DMS153 (cell line): Measurements from ENCODE around the gene ERF.

Experiments used
- DNase-seq: peaks from one replicate; lab custom pipeline; 2025; lab: John Stamatoyannopoulos, UW

ERF gene

DNA sequence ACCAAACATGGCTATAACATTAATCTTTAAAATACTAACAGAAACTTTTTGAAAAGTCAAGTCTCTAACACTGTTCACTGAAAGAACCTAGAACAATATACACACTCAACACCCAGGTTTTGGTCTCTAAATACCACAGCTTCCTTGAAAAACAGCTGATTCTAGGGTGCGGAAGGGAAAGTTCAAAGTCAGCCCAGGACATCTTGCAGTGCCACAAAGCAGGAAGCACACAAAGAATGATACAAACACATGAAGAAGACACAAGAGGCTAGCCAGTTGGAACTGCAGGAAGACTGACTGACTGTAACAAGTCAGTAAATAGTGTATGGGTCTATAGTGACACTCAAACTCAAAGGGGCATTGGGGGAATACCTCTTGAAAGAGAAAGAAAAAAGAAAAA is 42.0 kb downstream of the ERF start:
- DNase-seq: no peak

DNA sequence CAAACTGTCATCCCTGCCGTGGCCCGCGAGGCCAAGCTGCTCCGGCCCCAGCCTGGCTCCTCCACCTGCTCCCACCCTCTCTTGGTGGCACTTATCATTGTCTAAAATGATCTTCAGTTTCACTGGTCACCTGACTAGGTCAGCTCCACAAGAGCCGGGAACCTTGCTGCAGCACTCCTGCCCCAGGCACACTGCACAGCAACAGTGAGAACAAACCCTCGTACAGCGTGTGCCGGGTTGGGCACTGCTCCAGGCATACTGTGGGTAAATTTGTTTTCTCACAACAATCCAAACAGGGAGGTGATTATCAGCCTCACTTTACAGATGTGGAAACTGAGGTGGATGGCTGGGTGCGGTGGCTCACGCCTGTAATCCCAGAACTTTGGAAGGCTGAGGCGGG is 46.3 kb downstream of the ERF start:
- DNase-seq: no peak

DNA sequence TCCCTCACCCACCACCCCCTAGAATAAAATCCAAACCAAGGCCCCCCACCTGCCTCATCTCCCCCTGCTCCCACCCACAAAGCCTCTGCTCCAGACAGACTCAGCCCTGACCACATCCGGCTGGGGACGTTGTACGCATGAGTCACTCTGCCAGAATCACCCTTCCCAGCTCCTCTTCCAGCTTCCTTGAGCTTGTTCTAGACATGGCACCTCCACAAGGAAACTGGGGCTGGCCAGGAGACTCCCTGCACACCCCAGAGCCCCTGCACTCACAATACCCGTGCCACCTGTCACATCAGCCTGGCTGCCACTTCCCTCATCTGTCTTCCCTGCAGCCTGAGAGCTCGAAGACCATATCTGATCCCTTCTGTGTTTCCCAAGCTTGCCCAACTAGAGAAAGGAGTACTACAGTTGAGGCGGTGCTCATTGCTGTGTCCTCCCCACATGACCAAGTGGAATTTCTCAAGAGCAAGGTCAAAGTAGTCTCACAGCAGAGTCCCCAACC is 47.1 kb downstream of the ERF start:
- DNase-seq: no peak

DNA sequence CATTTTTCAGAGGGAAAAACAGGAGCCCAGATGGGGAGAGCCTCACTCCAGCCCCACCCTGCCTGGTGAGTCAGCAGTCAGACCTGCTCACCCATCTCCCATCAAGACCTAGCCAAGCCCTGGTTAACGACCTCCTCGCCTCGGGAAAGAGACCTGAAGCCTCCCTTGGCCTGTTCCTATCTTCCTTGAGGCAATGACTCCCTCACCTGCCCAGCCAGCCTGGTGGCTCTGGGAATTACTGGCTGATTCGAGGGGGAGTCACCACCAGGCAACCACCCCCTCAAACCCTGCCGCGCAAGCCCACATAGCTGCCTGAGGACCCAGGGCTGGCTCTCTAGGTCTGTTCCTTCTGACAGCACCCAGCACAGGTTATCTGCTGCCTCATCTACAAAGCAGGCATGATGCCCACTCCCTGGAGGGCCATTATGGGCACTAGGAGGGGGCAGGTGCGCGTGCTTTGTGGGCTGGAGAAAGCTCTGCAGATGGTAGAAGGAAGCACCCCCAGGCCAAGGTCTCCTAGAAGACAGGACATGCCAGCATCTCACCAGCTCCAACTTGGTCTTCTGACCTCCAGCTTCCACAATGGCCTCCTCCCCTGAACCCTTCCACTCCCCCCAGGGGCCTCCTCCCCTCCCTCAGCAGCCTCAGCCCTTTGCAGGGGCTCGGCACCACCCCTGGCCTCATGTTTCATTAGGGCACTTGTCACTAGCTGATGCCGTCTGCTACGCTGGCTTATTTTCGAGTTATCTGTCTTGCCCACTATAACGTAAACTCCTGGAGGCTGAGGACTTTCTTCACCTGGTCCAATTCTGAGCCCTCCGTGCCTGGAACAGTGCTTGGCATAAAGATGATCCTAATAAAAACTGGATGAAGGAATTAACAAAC is 47.8 kb downstream of the ERF start:
- no peak for DNase-seq

DNA sequence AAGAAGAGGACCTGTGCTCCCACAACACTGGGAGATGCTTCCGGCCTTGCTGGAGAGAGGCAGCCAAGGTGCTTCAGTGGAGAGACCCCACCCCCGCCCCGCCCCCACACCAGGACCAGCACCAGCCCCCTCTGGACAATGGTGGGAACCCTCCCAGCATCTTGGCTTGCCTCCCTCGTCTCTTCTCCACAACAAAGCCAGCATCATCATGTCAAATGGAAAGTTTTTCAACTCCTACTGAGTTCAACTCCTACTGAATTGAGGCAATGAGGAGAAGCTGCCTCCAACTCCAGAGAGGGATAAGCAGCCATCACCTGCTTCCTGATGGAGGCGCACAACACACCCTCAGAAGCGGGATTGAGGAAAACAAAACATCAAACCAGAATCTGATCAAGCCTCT is 50.3 kb downstream of the ERF start:
- no peak for DNase-seq

DNA sequence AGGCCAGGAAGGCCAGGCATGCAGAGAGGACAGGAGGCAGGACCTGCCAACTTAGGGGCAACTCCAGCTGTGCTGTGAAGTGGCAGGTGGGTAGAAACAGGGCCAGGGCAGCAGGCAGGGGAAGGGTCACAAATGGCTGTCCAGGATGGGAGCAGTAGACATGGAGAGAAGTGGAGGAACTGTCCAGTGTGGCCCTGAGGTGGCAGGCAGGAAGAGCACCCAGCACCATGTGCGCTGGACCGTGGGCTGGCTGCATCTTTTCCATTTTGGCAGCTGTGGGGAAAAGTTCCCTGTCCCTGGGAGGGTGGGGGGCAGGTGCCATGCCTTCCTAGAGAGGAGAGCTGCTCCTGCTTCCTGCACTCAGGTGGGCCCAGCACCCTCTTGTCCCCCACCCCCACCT is 51.2 kb downstream of the ERF start:
- no peak for DNase-seq

DNA sequence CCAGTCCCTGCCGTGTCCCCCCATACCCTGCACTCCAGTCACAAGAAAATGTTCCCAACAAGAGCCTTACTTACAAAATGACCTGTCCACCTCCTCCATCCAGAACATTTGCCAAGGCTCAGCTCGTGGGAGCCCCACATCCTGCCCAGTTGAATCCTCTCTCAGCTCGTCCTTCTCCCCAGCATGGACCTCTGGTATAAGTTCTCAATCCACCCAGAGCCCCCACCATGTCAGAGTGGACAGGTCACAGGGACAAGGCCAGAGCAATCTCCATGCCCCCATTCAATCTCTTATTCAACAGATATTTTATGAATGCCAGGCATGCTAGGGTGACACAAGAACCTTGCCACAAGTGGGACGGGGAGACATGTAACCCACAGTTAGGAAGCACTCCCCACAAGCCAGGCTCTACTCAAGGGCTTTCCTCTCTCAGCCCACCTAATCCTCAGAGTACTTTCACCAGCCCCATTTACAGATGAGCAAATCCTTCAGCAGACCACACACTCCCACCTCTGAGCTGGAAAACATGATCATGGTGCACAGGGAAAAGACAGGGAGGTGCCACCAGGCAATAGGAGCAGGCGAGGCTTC is 52.5 kb downstream of the ERF start:
- DNase-seq: no peak

DNA sequence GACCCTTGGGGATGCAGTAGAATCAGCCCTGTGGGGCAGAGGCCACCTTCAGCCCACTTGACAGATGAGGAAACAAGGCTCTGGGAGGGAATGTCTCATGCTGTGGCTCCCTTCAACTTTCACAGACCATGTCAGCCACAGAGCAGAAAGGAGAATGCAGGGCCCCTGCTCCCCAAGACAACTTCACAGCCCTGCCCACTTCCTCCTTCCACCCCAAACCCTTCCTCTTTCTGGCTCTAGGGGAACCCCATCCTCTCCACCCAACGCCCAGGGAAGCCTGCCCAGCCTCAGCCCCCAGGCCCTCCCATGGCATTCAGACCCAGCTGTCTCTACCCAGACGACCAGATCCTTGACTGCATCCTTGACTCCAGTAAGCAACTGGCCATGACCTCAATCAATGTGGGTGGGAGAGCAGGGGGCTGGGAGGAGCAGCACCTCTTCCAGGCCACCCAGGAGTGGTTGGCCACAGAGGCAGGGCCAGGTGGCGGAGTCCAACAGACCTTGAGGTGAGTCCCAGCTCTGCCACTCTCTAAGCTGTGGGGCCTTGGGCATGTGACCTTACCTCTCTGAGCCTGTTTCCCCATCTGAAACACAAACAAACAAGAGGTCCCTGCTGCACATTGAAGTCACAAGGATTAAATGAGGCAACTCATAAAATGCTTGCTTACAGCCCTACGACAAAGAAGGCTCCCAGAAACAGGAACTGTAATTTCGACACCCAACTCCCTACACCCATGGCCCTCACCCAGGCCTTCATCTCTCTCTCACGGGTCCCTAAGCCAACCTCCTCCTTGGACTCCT is 53.2 kb downstream of the ERF start:
- no peak for DNase-seq

DNA sequence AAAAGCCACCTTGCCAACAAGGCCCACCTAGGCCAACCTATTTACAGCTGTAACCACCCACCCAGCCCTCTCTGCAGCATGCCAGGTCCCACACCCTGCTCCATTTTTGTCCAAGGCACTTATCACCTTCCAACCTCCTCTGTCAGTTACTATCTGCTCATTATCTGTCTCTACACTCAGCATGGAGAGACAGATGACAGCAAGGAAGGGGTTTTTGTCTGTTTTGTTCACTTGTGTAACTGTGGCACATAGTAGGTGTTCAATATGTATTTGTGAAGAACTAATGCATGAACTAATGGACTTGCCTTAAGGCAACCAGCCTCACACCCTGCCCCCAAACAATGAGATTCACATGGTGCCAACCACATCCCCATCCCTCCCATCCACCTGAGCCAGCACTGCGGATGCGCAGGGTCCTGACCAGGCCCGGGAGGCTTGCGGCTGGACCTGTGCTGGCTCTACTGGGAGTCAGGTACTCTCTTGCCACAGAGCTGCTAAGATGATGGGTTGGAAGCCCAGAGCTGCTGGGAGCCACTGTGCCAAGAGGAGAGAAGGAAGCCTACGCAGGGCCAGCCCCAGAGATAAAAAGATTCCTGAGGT is 54.7 kb downstream of the ERF start:
- no peak for DNase-seq

DNA sequence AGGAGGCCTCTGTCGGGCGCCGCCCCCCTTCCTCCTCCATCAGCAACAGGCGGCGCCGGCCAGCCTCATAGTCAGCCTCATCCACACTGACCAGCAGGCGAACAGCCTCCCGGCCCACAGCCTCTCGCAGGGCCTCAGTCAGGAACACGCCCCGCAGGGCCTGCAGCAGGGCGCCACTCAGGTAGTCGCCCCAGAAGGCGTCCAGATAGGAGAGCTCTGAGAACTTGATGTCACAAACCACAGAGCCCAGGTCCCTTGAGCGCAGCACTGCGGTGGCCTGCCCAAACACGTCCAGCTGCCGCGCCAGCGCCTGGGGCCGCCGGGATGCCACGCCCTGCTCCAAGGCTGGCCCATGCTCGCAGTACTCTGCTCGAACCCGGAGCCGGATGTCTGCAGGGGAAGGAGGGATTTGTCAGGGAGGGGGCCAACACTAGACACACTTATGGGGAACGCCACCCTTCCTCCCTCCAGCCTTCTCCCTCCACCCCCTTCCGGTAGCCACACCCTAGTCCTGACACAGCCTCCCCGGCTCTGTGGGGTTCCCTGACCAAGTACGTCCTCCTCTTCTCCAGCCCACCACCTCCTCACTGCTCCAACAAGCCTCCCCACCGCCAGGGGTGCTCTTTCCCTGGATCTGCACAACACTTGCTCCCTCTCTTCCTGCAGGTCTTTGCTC is 55.4 kb downstream of the ERF start:
- DNase-seq: peak; percentile 57

DNA sequence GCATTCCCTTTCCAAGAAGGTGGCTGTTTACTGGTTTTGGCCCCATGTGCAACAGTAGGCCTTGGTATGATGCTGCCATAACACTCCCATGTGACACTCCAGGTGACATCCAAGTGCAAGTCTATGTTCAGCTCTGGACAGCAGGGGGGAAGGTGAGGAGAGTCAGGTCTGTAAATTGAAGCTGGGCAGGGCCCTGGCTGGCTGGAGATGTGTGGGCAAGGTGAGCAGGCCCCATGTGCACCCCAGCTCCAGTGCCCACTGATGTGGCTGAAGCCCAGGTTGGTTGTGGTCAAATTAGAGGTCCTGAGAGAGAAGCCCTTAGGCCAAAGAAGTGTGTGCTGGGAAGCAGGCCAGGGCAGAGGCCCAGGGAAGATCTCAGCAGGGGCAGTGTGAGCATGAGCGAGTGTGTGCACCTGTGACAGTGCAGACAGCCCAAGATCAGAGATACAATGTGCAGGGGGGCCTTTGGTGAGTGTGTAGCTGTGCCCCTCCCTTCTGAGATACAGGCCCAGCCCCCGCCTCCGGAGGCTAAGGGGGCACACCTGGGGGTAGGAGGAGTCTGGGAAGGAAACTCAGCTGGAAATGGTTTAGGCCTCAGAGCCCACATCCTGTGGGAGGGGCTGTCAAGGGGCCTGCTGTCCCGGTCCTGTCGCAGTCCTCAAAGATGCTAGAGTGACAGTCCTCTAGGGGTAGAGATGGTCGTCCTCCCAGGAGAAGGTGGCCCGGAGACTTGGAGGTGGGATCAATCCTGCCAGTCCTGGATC is 56.1 kb downstream of the ERF start:
- DNase-seq: no peak
